Lower leg skin (tissue), 3 donors: ENCODE data around the gene DLG5.

ENCODE experiments used
- POLR2A ChIP-seq, 2 donors: fragments of 450-650 bp; IDR thresholded peaks; one replicate each; pipeline ENCODE4 v1.6.1; 2016 to 2017; ENCODE audit warnings: antibody characterized with exemption in 2 of 2, mild to moderate bottlenecking in 1 of 2, moderate library complexity in 1 of 2
- TF ChIP-seq, protein P1 (sequence below), 3 donors: fragments of 450-650 bp; IDR thresholded peaks; one replicate each; pipeline ENCODE4 v1.5.1; 2016; ENCODE audit warnings: antibody characterized with exemption in 3 of 3, mild to moderate bottlenecking in 3 of 3, moderate library complexity in 2 of 3

DNA sequence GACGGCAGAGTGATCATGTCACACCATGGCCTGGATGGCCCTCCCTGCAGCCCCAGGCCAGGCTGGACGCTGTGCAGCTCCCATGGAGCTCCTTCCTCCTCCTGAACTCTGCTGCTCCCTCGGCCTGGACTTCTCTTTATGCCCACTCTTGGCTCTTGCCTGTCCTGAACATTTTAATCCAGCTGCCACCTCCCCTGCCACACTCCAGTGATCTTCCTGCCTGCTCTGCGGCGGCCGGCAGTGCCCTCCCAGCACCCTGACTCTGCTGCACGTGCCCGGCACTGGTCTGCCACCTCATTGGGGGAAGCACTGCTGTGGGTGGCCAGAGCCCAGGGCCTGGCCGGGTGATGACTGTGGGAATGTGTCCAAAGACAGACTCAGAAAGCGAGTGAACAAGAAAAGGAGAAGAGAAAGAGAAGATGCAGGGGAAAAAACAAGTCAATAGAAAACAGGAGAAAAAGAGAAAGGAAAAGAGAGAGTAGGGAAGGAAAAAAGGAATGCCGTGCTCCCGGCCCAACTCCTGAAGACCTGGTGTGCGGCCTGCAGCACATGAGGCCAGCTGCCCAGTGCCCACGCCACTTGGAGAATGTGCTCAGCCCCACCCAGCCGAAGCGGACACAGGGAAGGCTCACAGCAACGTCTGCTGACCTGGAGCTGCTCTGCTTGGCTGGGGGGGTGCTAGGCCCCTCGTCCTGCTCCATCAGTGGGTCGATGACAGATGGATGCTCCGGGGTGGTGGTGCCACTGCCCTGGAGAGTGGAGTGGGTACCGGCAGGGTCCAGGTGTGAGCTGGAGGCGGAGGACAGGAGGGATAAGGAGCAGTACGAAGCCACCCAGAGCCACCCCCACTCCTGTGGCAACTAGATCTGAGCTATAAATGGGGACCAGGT lies 115.9 kb downstream of the DLG5 start:
- no peak for TF ChIP-seq POLR2A (IDR thresholded peaks at IDR 0.05)
- TF ChIP-seq, protein P1, sequence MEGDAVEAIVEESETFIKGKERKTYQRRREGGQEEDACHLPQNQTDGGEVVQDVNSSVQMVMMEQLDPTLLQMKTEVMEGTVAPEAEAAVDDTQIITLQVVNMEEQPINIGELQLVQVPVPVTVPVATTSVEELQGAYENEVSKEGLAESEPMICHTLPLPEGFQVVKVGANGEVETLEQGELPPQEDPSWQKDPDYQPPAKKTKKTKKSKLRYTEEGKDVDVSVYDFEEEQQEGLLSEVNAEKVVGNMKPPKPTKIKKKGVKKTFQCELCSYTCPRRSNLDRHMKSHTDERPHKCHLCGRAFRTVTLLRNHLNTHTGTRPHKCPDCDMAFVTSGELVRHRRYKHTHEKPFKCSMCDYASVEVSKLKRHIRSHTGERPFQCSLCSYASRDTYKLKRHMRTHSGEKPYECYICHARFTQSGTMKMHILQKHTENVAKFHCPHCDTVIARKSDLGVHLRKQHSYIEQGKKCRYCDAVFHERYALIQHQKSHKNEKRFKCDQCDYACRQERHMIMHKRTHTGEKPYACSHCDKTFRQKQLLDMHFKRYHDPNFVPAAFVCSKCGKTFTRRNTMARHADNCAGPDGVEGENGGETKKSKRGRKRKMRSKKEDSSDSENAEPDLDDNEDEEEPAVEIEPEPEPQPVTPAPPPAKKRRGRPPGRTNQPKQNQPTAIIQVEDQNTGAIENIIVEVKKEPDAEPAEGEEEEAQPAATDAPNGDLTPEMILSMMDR (IDR thresholded peaks at IDR 0.05) = no peak
